Endothelial cell of umbilical vein (primary cell): ENCODE measurements around the gene CAPN2. TPM values are rescaled to one million over a fixed set of nuclear protein-coding genes. Genes with fewer than 3 reads are reported as not detected.

Experiments
- BruUV-seq: library from RNA; stranded (reverse); fragments of 400-500 nt; replicated peaks from 2 replicates; lab custom pipeline; 2021; lab: Mats Ljungman, UMichigan
- CTCF ChIA-PET: fragments of 300-600, 350-600 bp; sonication (Branson Sonifier 250); formaldehyde crosslinking; loops from one replicate; lab custom pipeline; 2021; ENCODE audit warnings: antibody characterized with exemption, inconsistent platforms; lab: Charles Lee
- POLR2A ChIA-PET: fragments of 300-600, 350-600 bp; sonication (Branson Sonifier 250); formaldehyde crosslinking; loops from one replicate; lab custom pipeline; 2021; ENCODE audit warnings: antibody characterized with exemption, inconsistent platforms; lab: Charles Lee
- DNase-seq: peaks from one replicate; pipeline ENCODE4 v3.0.0-alpha.2; 2011; ENCODE audit warnings: low read depth, low spot score
- FAIRE-seq: peaks from 2 replicates; lab custom pipeline; 2011; peaks lifted over from hg19 to GRCh38; lab: Jason Lieb, UNC
- H2AFZ ChIP-seq: 2 replicates; pipeline ENCODE4 v1.6.0; 2012; ENCODE audit warnings: low read depth, low read length, control low read depth, inconsistent platforms
- H3K27ac ChIP-seq: 2 replicates; pipeline ENCODE4 v1.5.1; 2011; ENCODE audit warnings: low read depth, mild to moderate bottlenecking, control low read depth, low read length, moderate library complexity; ENCODE audit not compliant: insufficient read depth
- H3K27me3 ChIP-seq, 2 experiments: 2 replicates each; pipeline versions ENCODE4 v1.6.0 to v1.6.1; 2011; ENCODE audit warnings: low read length in 2 of 2, mixed read lengths in 1 of 2; ENCODE audit not compliant: control insufficient read depth in 2 of 2, insufficient read depth in 2 of 2
- H3K36me3 ChIP-seq, 2 experiments: 2 replicates in 1 of 2; 3 replicates in 1 of 2; pipeline ENCODE4 v1.5.1; 2011; ENCODE audit warnings: low read length in 2 of 2, mild to moderate bottlenecking in 1 of 2, moderate library complexity in 1 of 2; ENCODE audit not compliant: control insufficient read depth in 2 of 2, insufficient read depth in 2 of 2; ENCODE audit errors: extremely low read depth in 1 of 2
- H3K4me1 ChIP-seq: 3 replicates; pipeline ENCODE4 v1.5.1; 2011; ENCODE audit warnings: mild to moderate bottlenecking, low read length; ENCODE audit not compliant: control insufficient read depth, insufficient read depth; ENCODE audit errors: extremely low read depth
- H3K4me2 ChIP-seq: 2 replicates; pipeline ENCODE4 v1.6.1; 2011; ENCODE audit warnings: low read length, control low read depth, mixed read lengths; ENCODE audit not compliant: insufficient read depth
- H3K4me3 ChIP-seq, 3 experiments: fragments of 200-600 bp in 1 of 3; sonication (generic), shearing (Covaris generic) in 1 of 3; replicated peaks in 1 of 3; 2 replicates each; pipeline ENCODE4 v1.5.1; 2011 to 2016; ENCODE audit warnings: control low read depth in 3 of 3, low read length in 3 of 3, mild to moderate bottlenecking in 2 of 3, inconsistent platforms in 1 of 3, low read depth in 1 of 3, moderate library complexity in 1 of 3; ENCODE audit not compliant: insufficient read depth in 1 of 3
- H3K79me2 ChIP-seq: 2 replicates; pipeline ENCODE4 v1.6.0; 2012; ENCODE audit warnings: low read length, inconsistent platforms; ENCODE audit not compliant: control insufficient read depth, insufficient read depth
- H3K9ac ChIP-seq: replicated peaks from 2 replicates; pipeline ENCODE3; 2011; ENCODE audit warnings: low read length, control low read depth; ENCODE audit not compliant: insufficient read depth; ENCODE audit errors: extremely low read depth
- H3K9me1 ChIP-seq: replicated peaks from 3 replicates; pipeline ENCODE4 v1.6.0; 2011; ENCODE audit warnings: mild to moderate bottlenecking, low read length; ENCODE audit not compliant: control insufficient read depth, insufficient read depth; ENCODE audit errors: extremely low read depth
- H3K9me3 ChIP-seq: replicated peaks from 2 replicates; pipeline ENCODE4 v1.5.1; 2012; ENCODE audit warnings: low read length, inconsistent platforms; ENCODE audit not compliant: control insufficient read depth, insufficient read depth
- H4K20me1 ChIP-seq: replicated peaks from 2 replicates; pipeline ENCODE3; 2011; ENCODE audit warnings: mild to moderate bottlenecking, low read length; ENCODE audit not compliant: control insufficient read depth, insufficient read depth; ENCODE audit errors: extremely low read depth
- CTCF ChIP-seq, 2 donors: IDR thresholded peaks; 1 replicate in 1 of 2; 2 replicates in 1 of 2; pipeline ENCODE4 v1.5.1; 2011; ENCODE audit warnings: low read length in 2 of 2, mild to moderate bottlenecking in 2 of 2, moderate library complexity in 2 of 2, control low read depth in 1 of 2, inconsistent platforms in 1 of 2, low read depth in 1 of 2; ENCODE audit not compliant: insufficient read depth in 1 of 2; ENCODE audit errors: extremely low read depth in 1 of 2
- EZH2 ChIP-seq: IDR thresholded peaks from 2 replicates; pipeline ENCODE4 v1.6.1; 2012; ENCODE audit warnings: borderline replicate concordance, low read depth, mild to moderate bottlenecking, moderate library complexity, low read length, inconsistent platforms; ENCODE audit not compliant: severe bottlenecking
- FOS ChIP-seq: IDR thresholded peaks from 2 replicates; pipeline ENCODE4 v1.6.1; 2011; ENCODE audit warnings: mild to moderate bottlenecking, low read length, moderate library complexity, borderline replicate concordance; ENCODE audit not compliant: insufficient read depth
- GATA2 ChIP-seq: IDR thresholded peaks from 2 replicates; pipeline ENCODE4 v1.7.0; 2011; ENCODE audit warnings: low read depth, mild to moderate bottlenecking, moderate library complexity, mixed read lengths, low read length; ENCODE audit not compliant: insufficient read length, insufficient read depth
- POLR2AphosphoS5 ChIP-seq: IDR thresholded peaks from 2 replicates; pipeline ENCODE4 v1.6.1; 2012; ENCODE audit warnings: low read depth, mild to moderate bottlenecking, control low read depth, low read length, moderate library complexity; ENCODE audit not compliant: insufficient read depth
- dilution Hi-C: fragments of 300-500 bp; cut with MboI; formaldehyde crosslinking; loops from one replicate; pipeline ENCODE4 v1.15.0; 2019; ENCODE audit warnings: low sequenced_read_pairs; ENCODE audit not compliant: extremely low pct_ligation_motif_present
- intact Hi-C: fragments of 100-400 bp; cut with micrococcal nuclease; formaldehyde crosslinking; loops from one replicate; pipeline ENCODE4 v1.10.0; 2022
- polyA plus RNA-seq, 4 experiments: library from polyadenylated mRNA; depleted of rRNA in 3 of 4; stranded (reverse) in 3 of 4; unstranded in 1 of 4; fragments of >200 nt; gene quantifications; 2 replicates each; pipeline versions ENCODE4 v1.2.1 to v1.2.3, GENCODE V29; 2011 to 2012; ENCODE audit warnings: missing spikeins in 1 of 4
- total RNA-seq: library from RNA; stranded (reverse); gene quantifications from 2 replicates; pipeline ENCODE4 v1.2.3, GENCODE V29; 2021

Gene CAPN2
- total and polyA plus RNA-seq, 2 donors (not counting 3 experiments of a cell fraction or from before 2014, with no cell fraction given) = 110 to 420 TPM

GRCh38 chr1:223708651-223709268 lies 3.6 kb upstream of the CAPN2 start:
- intact Hi-C loops = loop anchor here (5.0 to 10.0 kb wide), 4 partner anchors 124 to 894 kb away; partner anchors contain the start of genes DISP1 and WDR26
- peak; percentile 72 for DNase-seq

More at GRCh38 chr1:223708651-223709268, 3.6 kb upstream of the CAPN2 start:
- TF ChIP-seq EZH2 = no peak
- TF ChIP-seq POLR2AphosphoS5 = no peak
- TF ChIP-seq CTCF (IDR thresholded peaks at IDR 0.05; ENCODE audit: extremely low read depth in 1 of 2, insufficient read depth in 1 of 2, low read depth in 1 of 2, low read length in 2 of 2) = no peak
- TF ChIP-seq GATA2 = peak; percentile 35
- TF ChIP-seq FOS = no peak
- ChIA-PET CTCF (interaction anchor here (0.9 to 10.9 kb wide), 4 partner anchors 9 to 41 kb away, joined by 3 to 148 read pairs (median 14); no protein-coding TSS in a partner anchor), POLR2A (interaction anchor here (0.7 to 1.2 kb wide), 2 partner anchors 37 to 67 kb away, joined by 3 read pairs; no protein-coding TSS in a partner anchor)
- Histone ChIP-seq H2AFZ (no peak overlapping the region), H4K20me1 (no peaks in the 10 kb centered on the region), H3K79me2 (peaks cover 14% of the 10 kb centered on the region), H3K4me1 (peaks cover 60% of the 10 kb centered on the region), H3K36me3 (no peaks in the 10 kb centered on the region), H3K27me3 (no peaks in the 10 kb centered on the region), H3K9me3 (no peaks in the 10 kb centered on the region), H3K27ac (peak overlapping the region; percentile 91), H3K9ac (peak overlapping the region; percentile 8), H3K4me2 (no peak overlapping the region), H3K4me3 (no peak overlapping the region), H3K9me1 (no peaks in the 10 kb centered on the region)
- dilution Hi-C loops = no loop called here
- BruUV-seq = no TSS peak
- peak; percentile 58 for FAIRE-seq
